GM12891 (cell line): ENCODE data around the gene SLX4IP.

Experiments used
- PAX5 ChIP-seq: IDR thresholded peaks from 2 replicates; pipeline ENCODE4 v1.6.1; 2011; ENCODE audit warnings: low read length, moderate library complexity, mild to moderate bottlenecking; ENCODE audit not compliant: insufficient read depth, severe bottlenecking
- POLR2A ChIP-seq: IDR thresholded peaks from 2 replicates; pipeline ENCODE4 v1.6.1; 2011; ENCODE audit warnings: low read depth, low read length, control low read depth
- POLR2AphosphoS5 ChIP-seq: IDR thresholded peaks from 2 replicates; pipeline ENCODE4 v1.6.1; 2011; ENCODE audit warnings: low read depth, low read length, control low read depth
- POU2F2 ChIP-seq: IDR thresholded peaks from 2 replicates; pipeline ENCODE4 v1.6.1; 2011; ENCODE audit warnings: low read depth, mild to moderate bottlenecking, control low read depth, low read length, moderate library complexity
- SPI1 ChIP-seq: IDR thresholded peaks from 2 replicates; pipeline ENCODE4 v1.6.1; 2011; ENCODE audit warnings: low read depth, low read length, control low read depth
- TAF1 ChIP-seq: IDR thresholded peaks from 2 replicates; pipeline ENCODE4 v1.6.1; 2011; ENCODE audit warnings: low read depth, low read length, control low read depth

- TF ChIP-seq TAF1 (no peak), POLR2A (no peak), POLR2AphosphoS5 (no peak), POU2F2 (no peak), SPI1 (no peak), PAX5 (no peak)
These were observed 35.2 kb downstream of the SLX4IP start for GRCh38 chr20:10470276-10470675.
